Measurements from ENCODE around the gene HLA-DOB. TPM values are rescaled to one million over a fixed set of nuclear protein-coding genes. Genes with fewer than 3 reads are reported as not detected.

The HLA-DOB gene
- polyA plus RNA-seq, 1 donor from 2014 or later, result not detected

DNA sequence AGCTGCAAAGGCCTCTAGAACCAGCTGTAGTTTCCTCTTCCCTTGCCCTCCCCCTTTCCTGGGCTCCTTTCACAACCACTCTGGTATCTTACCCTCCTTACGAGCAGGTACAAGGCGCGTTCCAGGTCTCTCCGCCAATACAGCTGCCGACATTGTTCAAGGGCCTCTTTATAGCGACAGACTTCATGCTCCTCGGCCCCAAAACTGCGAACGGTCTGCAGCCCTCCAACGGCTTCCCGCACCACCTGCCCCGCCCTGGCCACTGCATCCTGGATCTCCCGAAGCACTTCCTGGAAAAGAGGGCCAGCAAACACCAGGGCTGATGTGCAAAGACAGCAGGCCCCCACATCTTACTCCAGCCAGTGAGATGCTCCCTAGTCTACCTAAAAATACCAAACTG lies 15.7 kb upstream of the HLA-DOB start:
- H3K9me2 ChIP-seq (ENCODE audit: insufficient read depth, low read length), result no peaks in the 10 kb centered on the region
- no peak overlapping the region for H3K27ac ChIP-seq (ENCODE audit: low read length)
- H2AFZ ChIP-seq (ENCODE audit: low read depth, low read length), result no peak overlapping the region
- TF ChIP-seq SMC3 (conservative IDR thresholded peaks at IDR 0.05; ENCODE audit: poor library complexity), result no peak
- TF ChIP-seq, protein P1, sequence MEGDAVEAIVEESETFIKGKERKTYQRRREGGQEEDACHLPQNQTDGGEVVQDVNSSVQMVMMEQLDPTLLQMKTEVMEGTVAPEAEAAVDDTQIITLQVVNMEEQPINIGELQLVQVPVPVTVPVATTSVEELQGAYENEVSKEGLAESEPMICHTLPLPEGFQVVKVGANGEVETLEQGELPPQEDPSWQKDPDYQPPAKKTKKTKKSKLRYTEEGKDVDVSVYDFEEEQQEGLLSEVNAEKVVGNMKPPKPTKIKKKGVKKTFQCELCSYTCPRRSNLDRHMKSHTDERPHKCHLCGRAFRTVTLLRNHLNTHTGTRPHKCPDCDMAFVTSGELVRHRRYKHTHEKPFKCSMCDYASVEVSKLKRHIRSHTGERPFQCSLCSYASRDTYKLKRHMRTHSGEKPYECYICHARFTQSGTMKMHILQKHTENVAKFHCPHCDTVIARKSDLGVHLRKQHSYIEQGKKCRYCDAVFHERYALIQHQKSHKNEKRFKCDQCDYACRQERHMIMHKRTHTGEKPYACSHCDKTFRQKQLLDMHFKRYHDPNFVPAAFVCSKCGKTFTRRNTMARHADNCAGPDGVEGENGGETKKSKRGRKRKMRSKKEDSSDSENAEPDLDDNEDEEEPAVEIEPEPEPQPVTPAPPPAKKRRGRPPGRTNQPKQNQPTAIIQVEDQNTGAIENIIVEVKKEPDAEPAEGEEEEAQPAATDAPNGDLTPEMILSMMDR (IDR thresholded peaks at IDR 0.05; ENCODE audit: poor library complexity, severe bottlenecking), result no peak
- TF ChIP-seq TAF1 (IDR thresholded peaks at IDR 0.05; ENCODE audit: low read depth), result no peak
- TF ChIP-seq, protein P2, sequence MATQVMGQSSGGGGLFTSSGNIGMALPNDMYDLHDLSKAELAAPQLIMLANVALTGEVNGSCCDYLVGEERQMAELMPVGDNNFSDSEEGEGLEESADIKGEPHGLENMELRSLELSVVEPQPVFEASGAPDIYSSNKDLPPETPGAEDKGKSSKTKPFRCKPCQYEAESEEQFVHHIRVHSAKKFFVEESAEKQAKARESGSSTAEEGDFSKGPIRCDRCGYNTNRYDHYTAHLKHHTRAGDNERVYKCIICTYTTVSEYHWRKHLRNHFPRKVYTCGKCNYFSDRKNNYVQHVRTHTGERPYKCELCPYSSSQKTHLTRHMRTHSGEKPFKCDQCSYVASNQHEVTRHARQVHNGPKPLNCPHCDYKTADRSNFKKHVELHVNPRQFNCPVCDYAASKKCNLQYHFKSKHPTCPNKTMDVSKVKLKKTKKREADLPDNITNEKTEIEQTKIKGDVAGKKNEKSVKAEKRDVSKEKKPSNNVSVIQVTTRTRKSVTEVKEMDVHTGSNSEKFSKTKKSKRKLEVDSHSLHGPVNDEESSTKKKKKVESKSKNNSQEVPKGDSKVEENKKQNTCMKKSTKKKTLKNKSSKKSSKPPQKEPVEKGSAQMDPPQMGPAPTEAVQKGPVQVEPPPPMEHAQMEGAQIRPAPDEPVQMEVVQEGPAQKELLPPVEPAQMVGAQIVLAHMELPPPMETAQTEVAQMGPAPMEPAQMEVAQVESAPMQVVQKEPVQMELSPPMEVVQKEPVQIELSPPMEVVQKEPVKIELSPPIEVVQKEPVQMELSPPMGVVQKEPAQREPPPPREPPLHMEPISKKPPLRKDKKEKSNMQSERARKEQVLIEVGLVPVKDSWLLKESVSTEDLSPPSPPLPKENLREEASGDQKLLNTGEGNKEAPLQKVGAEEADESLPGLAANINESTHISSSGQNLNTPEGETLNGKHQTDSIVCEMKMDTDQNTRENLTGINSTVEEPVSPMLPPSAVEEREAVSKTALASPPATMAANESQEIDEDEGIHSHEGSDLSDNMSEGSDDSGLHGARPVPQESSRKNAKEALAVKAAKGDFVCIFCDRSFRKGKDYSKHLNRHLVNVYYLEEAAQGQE (IDR thresholded peaks at IDR 0.05; ENCODE audit: borderline replicate concordance), result no peak
- no peak for TF ChIP-seq EZH2 (IDR thresholded peaks at IDR 0.05; ENCODE audit: borderline replicate concordance, insufficient read depth, low read length, poor library complexity, severe bottlenecking)
- H3K4me3 ChIP-seq (ENCODE audit: low read length), result no peak overlapping the region
- H3K27me3 ChIP-seq (ENCODE audit: insufficient read depth, low read depth, low read length), result no peaks in the 10 kb centered on the region
- H3K9ac ChIP-seq (ENCODE audit: low read length), result no peak overlapping the region
- H3K79me2 ChIP-seq (replicated peaks; ENCODE audit: insufficient read depth, low read length), result no peaks in the 10 kb centered on the region
- H3K4me2 ChIP-seq (ENCODE audit: low read length), result no peak overlapping the region
- H4K20me1 ChIP-seq (ENCODE audit: insufficient read depth), result no peaks in the 10 kb centered on the region
- no peaks in the 10 kb centered on the region for H3F3A ChIP-seq (ENCODE audit: insufficient read depth, low read length, poor library complexity, severe bottlenecking)
- no peaks in the 10 kb centered on the region for H3K36me3 ChIP-seq (ENCODE audit: insufficient read depth, low read length)
- no peaks in the 10 kb centered on the region for H3K9me3 ChIP-seq (ENCODE audit: low read length)

DNA sequence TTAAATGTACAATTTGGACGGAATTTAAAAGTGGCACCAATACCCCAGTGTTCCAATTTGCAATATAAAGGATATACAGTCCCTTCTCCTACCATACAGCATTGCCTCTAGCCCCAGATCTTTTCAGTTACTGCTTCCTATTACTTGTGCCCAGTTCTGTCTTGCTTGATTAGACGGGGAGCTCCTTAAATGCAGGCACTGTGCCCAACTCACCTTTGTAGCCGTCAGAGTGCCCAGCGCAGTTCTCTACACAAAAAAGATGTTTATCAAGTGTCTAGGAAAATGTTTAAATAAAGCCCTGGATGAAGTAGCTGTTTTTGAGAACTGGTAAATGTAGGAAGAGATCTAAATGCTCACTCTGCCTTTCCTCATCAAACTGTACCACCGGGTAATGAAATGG lies 14.1 kb upstream of the HLA-DOB start:
- H3K27me3 ChIP-seq (ENCODE audit: insufficient read depth, low read depth, low read length), result no peaks in the 10 kb centered on the region
- H3K36me3 ChIP-seq (ENCODE audit: insufficient read depth, low read length), result no peaks in the 10 kb centered on the region
- no peak overlapping the region for H3K9ac ChIP-seq (ENCODE audit: low read length)
- TF ChIP-seq POLR2AphosphoS5 (IDR thresholded peaks at IDR 0.05) (no peak), RAD21 (conservative IDR thresholded peaks at IDR 0.05) (no peak), EP300 (conservative IDR thresholded peaks at IDR 0.05; ENCODE audit: poor library complexity, severe bottlenecking) (no peak), EZH2 (IDR thresholded peaks at IDR 0.05; ENCODE audit: borderline replicate concordance, insufficient read depth, low read length, poor library complexity, severe bottlenecking) (no peak), MXI1 (conservative IDR thresholded peaks at IDR 0.05; ENCODE audit: poor library complexity, severe bottlenecking) (no peak), TAF1 (IDR thresholded peaks at IDR 0.05; ENCODE audit: low read depth) (no peak), SMC3 (conservative IDR thresholded peaks at IDR 0.05; ENCODE audit: poor library complexity) (no peak)
- TF ChIP-seq, protein P2 (IDR thresholded peaks at IDR 0.05; ENCODE audit: borderline replicate concordance), result no peak
- TF ChIP-seq, protein P1 (IDR thresholded peaks at IDR 0.05; ENCODE audit: poor library complexity, severe bottlenecking), result no peak
- H2AFZ ChIP-seq (ENCODE audit: low read depth, low read length), result no peak overlapping the region
- H3K4me3 ChIP-seq (ENCODE audit: low read length), result no peak overlapping the region
- H3K27ac ChIP-seq (ENCODE audit: low read length), result no peak overlapping the region
- no peaks in the 10 kb centered on the region for H3F3A ChIP-seq (ENCODE audit: insufficient read depth, low read length, poor library complexity, severe bottlenecking)
- no peaks in the 10 kb centered on the region for H3K9me3 ChIP-seq (ENCODE audit: low read length)
- H3K9me2 ChIP-seq (ENCODE audit: insufficient read depth, low read length), result no peaks in the 10 kb centered on the region
- H3K4me2 ChIP-seq (ENCODE audit: low read length), result no peak overlapping the region
- H3K79me2 ChIP-seq (replicated peaks; ENCODE audit: insufficient read depth, low read length), result no peaks in the 10 kb centered on the region
- no peaks in the 10 kb centered on the region for H4K20me1 ChIP-seq (ENCODE audit: insufficient read depth)

Data from neural cell (in vitro differentiated cells).